A172 (cell line): ENCODE results near the gene PCBP3. TPM values are rescaled to one million over a fixed set of nuclear protein-coding genes. Genes with fewer than 3 reads are reported as not detected.

Experiments used
- DNase-seq: peaks from one replicate; pipeline ENCODE4 v3.0.0-alpha.2; 2015; ENCODE audit warnings: low spot score
- total RNA-seq: library from RNA; depleted of rRNA; stranded (reverse); fragments of >200 nt; shearing (Covaris generic); gene quantifications from 2 replicates; pipeline ENCODE4 v1.2.3, GENCODE V29; 2014

PCBP3 gene
- total RNA-seq, 1 experiment from 2014 or later: not detected

- no peak for DNase-seq
Measured at GRCh38 chr21:45962531-45963231, 319.2 kb downstream of the PCBP3 start.

GRCh38 chr21:45963232-45963570, 319.7 kb downstream of the PCBP3 start:
- DNase-seq: no peak

- DNase-seq: no peak
Measured at GRCh38 chr21:45964649-45965048, 321.1 kb downstream of the PCBP3 start.

GRCh38 chr21:45965084-45965809, 321.7 kb downstream of the PCBP3 start:
- no peak for DNase-seq

- no peak for DNase-seq
Measured at GRCh38 chr21:45966791-45967394, 323.4 kb downstream of the PCBP3 start.

- no peak for DNase-seq
Measured at GRCh38 chr21:45969921-45970673, 326.6 kb downstream of the PCBP3 start.

GRCh38 chr21:45970674-45971615, 327.4 kb downstream of the PCBP3 start:
- DNase-seq: no peak

- DNase-seq: peak; percentile 35
Measured at GRCh38 chr21:45971616-45972352, 328.3 kb downstream of the PCBP3 start.

GRCh38 chr21:45972353-45972715, 328.8 kb downstream of the PCBP3 start:
- DNase-seq: no peak

- peak; percentile 61 for DNase-seq
Measured at GRCh38 chr21:45972716-45973474, 329.4 kb downstream of the PCBP3 start.

GRCh38 chr21:45973475-45974072, 330.0 kb downstream of the PCBP3 start:
- DNase-seq: peak; percentile 79

- peak; percentile 89 for DNase-seq
Measured at GRCh38 chr21:45974073-45975019, 330.8 kb downstream of the PCBP3 start.

- DNase-seq: peak; percentile 73
Measured at GRCh38 chr21:45975020-45975666, 331.6 kb downstream of the PCBP3 start.

- peak; percentile 61 for DNase-seq
Measured at GRCh38 chr21:45975667-45976409, 332.3 kb downstream of the PCBP3 start.

GRCh38 chr21:45976701-45977311, 333.3 kb downstream of the PCBP3 start:
- DNase-seq: no peak

- no peak for DNase-seq
Measured at GRCh38 chr21:45977396-45977795, 333.9 kb downstream of the PCBP3 start.
